ENCODE data around the gene MEGF11.

DNA sequence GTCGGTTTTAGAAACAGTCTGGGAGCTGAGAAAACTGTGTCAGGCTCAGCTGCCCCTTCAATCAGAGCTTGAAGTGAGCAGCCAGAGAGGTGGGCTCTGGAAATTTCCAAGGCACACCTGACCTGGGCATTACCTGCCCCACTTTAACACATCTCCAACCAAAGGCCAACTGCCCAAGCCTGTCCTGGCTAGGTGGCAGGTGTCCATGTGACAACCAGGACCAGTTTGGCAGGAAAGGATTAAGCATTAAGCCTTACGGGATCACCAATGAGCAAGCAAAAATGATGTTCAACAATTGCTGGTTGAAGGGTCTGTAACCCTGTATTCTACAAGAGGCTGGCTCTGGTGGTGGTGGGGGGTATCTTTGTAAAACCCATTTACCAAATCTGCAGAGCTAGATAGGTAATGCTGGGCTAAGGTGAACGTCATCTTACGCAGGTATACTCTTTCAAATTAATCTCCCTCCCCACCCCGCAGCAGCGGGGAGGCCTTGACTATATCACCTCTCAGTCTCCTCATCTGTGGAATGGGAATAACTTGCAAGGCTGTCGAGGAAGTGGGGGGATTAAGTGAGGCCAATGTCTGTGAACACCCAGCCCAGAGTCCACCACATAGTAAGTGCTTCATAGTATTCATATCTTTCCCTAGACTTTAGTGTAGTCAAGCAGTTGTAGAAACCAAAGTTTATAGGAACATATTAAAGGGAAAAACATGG is 183.2 kb downstream of the MEGF11 start:
- TF ChIP-seq CTCF (IDR thresholded peaks at IDR 0.05): no peak
- TF ChIP-seq POLR2A (IDR thresholded peaks at IDR 0.05): no peak

Data from uterus (tissue), 2 donors.